ENCODE data around the gene GMPS. TPM values are rescaled to one million over a fixed set of nuclear protein-coding genes. Genes with fewer than 3 reads are reported as not detected.
"Not testable (repeated sequence)": the region's sequence is repeated elsewhere in the genome, so short reads cannot be mapped to it uniquely, and the experiment has no call there.

Gene GMPS
- total and polyA plus RNA-seq, 2 of the 4 experiments (the other 2 are of a cell fraction): 33.9 to 52.5 TPM

- no peak overlapping the region for H3K23ac ChIP-seq (ENCODE audit: low read depth, low read length)
- in situ Hi-C loops (cut with MboI; ENCODE audit: low sequenced_read_pairs): no loop called here
- H4K5ac ChIP-seq (ENCODE audit: low read depth, low read length): no peak overlapping the region
- H2BK5ac ChIP-seq (ENCODE audit: low read depth, low read length, poor library complexity, severe bottlenecking): peak overlapping the region; percentile 46
- WGBS, 2 experiments (ENCODE audit: extremely low coverage in 2 of 2, insufficient read length in 1 of 2): no CpG with 5 or more reads among the region's 8 CpGs
- no peak overlapping the region for H3K4me2 ChIP-seq (ENCODE audit: low read depth, low read length)
- H4K8ac ChIP-seq (ENCODE audit: low read depth in 2 of 2, low read length in 2 of 2): no peak overlapping the region
- no peaks in the 10 kb centered on the region for H4K20me1 ChIP-seq (ENCODE audit: insufficient read depth, low read length)
- H3K27me3 ChIP-seq (ENCODE audit: control insufficient read depth, insufficient read depth, low read length): no peaks in the 10 kb centered on the region
- DNase-seq (peak; percentile 92), ATAC-seq (ENCODE audit: low read depth) (peak; percentile 77)
- intact Hi-C loops (cut with micrococcal nuclease): no loop called here
- H3K18ac ChIP-seq (ENCODE audit: low read depth, low read length): no peak overlapping the region; the same call in 1 of the 2 replicates
- H2AK9ac ChIP-seq (replicated peaks; ENCODE audit: low read depth, low read length, poor library complexity): no peak overlapping the region
- H3K9ac ChIP-seq (ENCODE audit: low read depth, low read length): no peak overlapping the region
- H4K91ac ChIP-seq (ENCODE audit: insufficient read depth, low read depth, low read length): no peak overlapping the region
- no TSS peak for BruUV-seq (replicated peaks)
- H3K4me1 ChIP-seq (ENCODE audit: control insufficient read depth, insufficient read depth, low read length): peaks cover 10% of the 10 kb centered on the region
- H3K9me1 ChIP-seq (ENCODE audit: insufficient read depth, low read length): peaks cover 3% of the 10 kb centered on the region; the same call in 1 of the 2 replicates
- H3K9me3 ChIP-seq (ENCODE audit: control insufficient read depth, insufficient read depth, low read length): no peaks in the 10 kb centered on the region
- dilution Hi-C loops (cut with HindIII; ENCODE audit: low sequenced_read_pairs, unreplicated experiment): no loop called here
- ChIA-PET CTCF (interaction anchor here (0.6 kb wide), 1 partner anchor 113 kb away, joined by 3 read pairs; no protein-coding TSS in a partner anchor), POLR2A (ENCODE audit: unreplicated experiment) (no interaction called here)
- TF ChIP-seq CEBPB (IDR thresholded peaks at IDR 0.05; ENCODE audit: low read depth, low read length) (peak; percentile 36; the same call in 1 of the 2 replicates), MXI1 (IDR thresholded peaks at IDR 0.05; ENCODE audit: borderline replicate concordance, low read depth, low read length) (no peak)
- no peak overlapping the region for H3K4ac ChIP-seq (ENCODE audit: low read depth, low read length)
- H2BK20ac ChIP-seq (ENCODE audit: low read depth, low read length): no peak overlapping the region
- H2BK120ac ChIP-seq (ENCODE audit: low read depth, low read length): no peak overlapping the region
- H3K36me3 ChIP-seq (ENCODE audit: control insufficient read depth, insufficient read depth, low read length): no peaks in the 10 kb centered on the region
- no peak overlapping the region for H2AFZ ChIP-seq (replicated peaks; ENCODE audit: low read length, poor library complexity)
- H2BK15ac ChIP-seq (ENCODE audit: low read depth, low read length): no peak overlapping the region
- H2AK5ac ChIP-seq (ENCODE audit: low read depth, low read length): no peak overlapping the region
- H3K4me3 ChIP-seq (ENCODE audit: insufficient read depth, low read depth, low read length): no peak overlapping the region
- no peak overlapping the region for H3K27ac ChIP-seq (ENCODE audit: insufficient read depth, low read length)
- no peak overlapping the region for H3K14ac ChIP-seq (replicated peaks; ENCODE audit: low read depth, low read length)
- H3K79me1 ChIP-seq (ENCODE audit: low read depth in 1 of 2, low read length in 2 of 2): no peaks in the 10 kb centered on the region
- H3K56ac ChIP-seq (ENCODE audit: extremely low read depth, insufficient read depth, low read length): no peak overlapping the region
Measured at GRCh38 chr3:155960060-155960459, 89.6 kb downstream of the GMPS start.

GRCh38 chr3:155961044-155961443 lies 90.6 kb downstream of the GMPS start:
- H3K79me1 ChIP-seq (ENCODE audit: low read depth in 1 of 2, low read length in 2 of 2); dilution Hi-C loops (cut with HindIII; ENCODE audit: low sequenced_read_pairs, unreplicated experiment): not testable (repeated sequence)

More at GRCh38 chr3:155961044-155961443, 90.6 kb downstream of the GMPS start:
- H2BK120ac ChIP-seq (ENCODE audit: low read depth, low read length); H3K4me2 ChIP-seq (ENCODE audit: low read depth, low read length); H3K18ac ChIP-seq (ENCODE audit: low read depth, low read length); H3K14ac ChIP-seq (replicated peaks; ENCODE audit: low read depth, low read length); H3K23ac ChIP-seq (ENCODE audit: low read depth, low read length); H3K9me1 ChIP-seq (ENCODE audit: insufficient read depth, low read length); POLR2A ChIA-PET (ENCODE audit: unreplicated experiment); H2BK15ac ChIP-seq (ENCODE audit: low read depth, low read length); H4K5ac ChIP-seq (ENCODE audit: low read depth, low read length); CTCF ChIA-PET; in situ Hi-C loops (cut with MboI; ENCODE audit: low sequenced_read_pairs); H3K27me3 ChIP-seq (ENCODE audit: control insufficient read depth, insufficient read depth, low read length); H3K9me3 ChIP-seq (ENCODE audit: control insufficient read depth, insufficient read depth, low read length); H2BK5ac ChIP-seq (ENCODE audit: low read depth, low read length, poor library complexity, severe bottlenecking); BruUV-seq (replicated peaks); H3K9ac ChIP-seq (ENCODE audit: low read depth, low read length); H3K36me3 ChIP-seq (ENCODE audit: control insufficient read depth, insufficient read depth, low read length); DNase-seq; H3K56ac ChIP-seq (ENCODE audit: extremely low read depth, insufficient read depth, low read length); ATAC-seq (ENCODE audit: low read depth); H4K91ac ChIP-seq (ENCODE audit: insufficient read depth, low read depth, low read length); H3K27ac ChIP-seq (ENCODE audit: insufficient read depth, low read length); H3K4ac ChIP-seq (ENCODE audit: low read depth, low read length); H2AFZ ChIP-seq (replicated peaks; ENCODE audit: low read length, poor library complexity); H3K4me1 ChIP-seq (ENCODE audit: control insufficient read depth, insufficient read depth, low read length); H3K4me3 ChIP-seq (ENCODE audit: insufficient read depth, low read depth, low read length); H4K20me1 ChIP-seq (ENCODE audit: insufficient read depth, low read length); H2BK20ac ChIP-seq (ENCODE audit: low read depth, low read length); H4K8ac ChIP-seq (ENCODE audit: low read depth in 2 of 2, low read length in 2 of 2); intact Hi-C loops (cut with micrococcal nuclease); H2AK5ac ChIP-seq (ENCODE audit: low read depth, low read length); H2AK9ac ChIP-seq (replicated peaks; ENCODE audit: low read depth, low read length, poor library complexity): not testable (repeated sequence)
- 90% methylated on average over 3 of the region's 5 CpGs; no CpG with 5 or more reads in 1 of the 2 experiments for WGBS, 2 experiments (ENCODE audit: extremely low coverage in 2 of 2, insufficient read length in 1 of 2)
